Esophagus squamous epithelium (tissue), 5 donors: ENCODE results near the gene GAS2. TPM values are rescaled to one million over a fixed set of nuclear protein-coding genes. Genes with fewer than 3 reads are reported as not detected.
"Not testable (repeated sequence)": the region's sequence is repeated elsewhere in the genome, so short reads cannot be mapped to it uniquely, and the experiment has no call there.

Experiments
- DNase-seq: peaks from one replicate; lab custom pipeline; 2025; lab: John Stamatoyannopoulos, UW
- H3K27ac ChIP-seq, 4 donors: fragments of 200-600 bp; sonication (generic); one replicate each; pipeline ENCODE4 v1.5.1; 2016 to 2019; ENCODE audit warnings: mild to moderate bottlenecking in 1 of 4
- H3K27me3 ChIP-seq, 4 donors: fragments of 200-600 bp; sonication (generic); 1 replicate in 3 of 4; 2 replicates in 1 of 4; pipeline versions ENCODE4 v1.5.1 to v1.6.0; 2017 to 2021; ENCODE audit warnings: antibody characterized with exemption in 1 of 4
- H3K36me3 ChIP-seq, 3 donors: fragments of 200-600 bp; sonication (generic); one replicate each; pipeline ENCODE4 v1.5.1; 2016 to 2019
- H3K4me1 ChIP-seq, 3 donors: fragments of 200-600 bp; sonication (generic); one replicate each; pipeline ENCODE4 v1.5.1; 2017 to 2019
- H3K4me3 ChIP-seq, 4 donors: fragments of 200-600 bp; sonication (generic); 1 replicate in 3 of 4; 2 replicates in 1 of 4; pipeline ENCODE4 v1.5.1; 2016 to 2019; ENCODE audit warnings: mild to moderate bottlenecking in 2 of 4, moderate library complexity in 1 of 4
- H3K9me3 ChIP-seq, 3 donors: fragments of 200-600 bp; sonication (generic); one replicate each; pipeline ENCODE4 v1.5.1; 2016 to 2019
- POLR2A ChIP-seq, 4 donors: fragments of 450-650 bp; IDR thresholded peaks; one replicate each; pipeline ENCODE4 v1.6.1; 2017; ENCODE audit warnings: antibody characterized with exemption in 4 of 4, mild to moderate bottlenecking in 4 of 4, moderate library complexity in 3 of 4
- WGBS, 2 donors: methylation state at CpG; one replicate each; pipeline ENCODE4 v1.1.5; 2018; 5-methylcytosine and 5-hydroxymethylcytosine counted together
- intact Hi-C: fragments of 100-400 bp; cut with DNase I; formaldehyde crosslinking; loops from one replicate; pipeline ENCODE4 v1.15.0; 2022
- total RNA-seq, 4 donors: library from RNA; depleted of rRNA; stranded (reverse); fragments of >200 nt; gene quantifications; one replicate each; pipeline ENCODE4 v1.1.0, GENCODE V29; 2016
- TF ChIP-seq, protein P1 (sequence below), 6 experiments: fragments of 450-650 bp in 4 of 6; fragments of 200-600 bp in 2 of 6; sonication (generic) in 2 of 6; IDR thresholded peaks; one replicate each; pipeline ENCODE4 v1.5.1; 2016 to 2019; ENCODE audit warnings: antibody characterized with exemption in 6 of 6, mild to moderate bottlenecking in 4 of 6, moderate library complexity in 4 of 6
- donor health status: DM: yes; HTN: yes; CAD: no.

The GAS2 gene
- total RNA-seq, 4 donors from 2014 or later: 0.15 to 4.0 (median 2.5) TPM

DNA sequence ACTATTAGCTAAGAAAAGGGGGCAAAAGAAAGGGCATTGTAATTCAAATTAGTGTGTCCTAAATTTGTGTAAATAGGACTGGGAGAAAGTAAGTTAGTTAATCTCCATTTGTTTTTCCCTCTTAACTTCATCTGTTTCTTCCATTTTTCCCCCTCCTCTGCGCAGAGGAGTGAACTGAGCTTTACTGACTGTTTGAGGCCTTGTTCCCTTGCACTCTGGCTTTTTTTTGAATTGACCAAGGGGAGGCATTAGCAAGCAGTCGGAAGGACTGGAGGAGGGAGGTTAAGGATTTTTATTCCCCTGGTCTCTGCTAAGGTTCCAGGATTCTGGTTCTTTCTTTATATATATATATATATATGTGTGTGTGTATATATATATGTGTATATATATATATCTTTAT, 25.5 kb upstream of the GAS2 start:
- intact Hi-C loops: no loop called here
- Histone ChIP-seq H3K27me3 (no peaks in the 10 kb centered on the region), H3K9me3 (no peaks in the 10 kb centered on the region), H3K36me3 (no peaks in the 10 kb centered on the region), H3K4me1 (no peaks in the 10 kb centered on the region), H3K27ac (no peak overlapping the region), H3K4me3 (no peak overlapping the region)
- DNase-seq: no peak
- TF ChIP-seq, protein P1, sequence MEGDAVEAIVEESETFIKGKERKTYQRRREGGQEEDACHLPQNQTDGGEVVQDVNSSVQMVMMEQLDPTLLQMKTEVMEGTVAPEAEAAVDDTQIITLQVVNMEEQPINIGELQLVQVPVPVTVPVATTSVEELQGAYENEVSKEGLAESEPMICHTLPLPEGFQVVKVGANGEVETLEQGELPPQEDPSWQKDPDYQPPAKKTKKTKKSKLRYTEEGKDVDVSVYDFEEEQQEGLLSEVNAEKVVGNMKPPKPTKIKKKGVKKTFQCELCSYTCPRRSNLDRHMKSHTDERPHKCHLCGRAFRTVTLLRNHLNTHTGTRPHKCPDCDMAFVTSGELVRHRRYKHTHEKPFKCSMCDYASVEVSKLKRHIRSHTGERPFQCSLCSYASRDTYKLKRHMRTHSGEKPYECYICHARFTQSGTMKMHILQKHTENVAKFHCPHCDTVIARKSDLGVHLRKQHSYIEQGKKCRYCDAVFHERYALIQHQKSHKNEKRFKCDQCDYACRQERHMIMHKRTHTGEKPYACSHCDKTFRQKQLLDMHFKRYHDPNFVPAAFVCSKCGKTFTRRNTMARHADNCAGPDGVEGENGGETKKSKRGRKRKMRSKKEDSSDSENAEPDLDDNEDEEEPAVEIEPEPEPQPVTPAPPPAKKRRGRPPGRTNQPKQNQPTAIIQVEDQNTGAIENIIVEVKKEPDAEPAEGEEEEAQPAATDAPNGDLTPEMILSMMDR (IDR thresholded peaks at IDR 0.05): no peak
- no peak for TF ChIP-seq POLR2A (IDR thresholded peaks at IDR 0.05)
- 94 to 97% methylated on average over 2 of the region's 2 CpGs for WGBS, 2 donors

- H3K9me3 ChIP-seq: no peaks in the 10 kb centered on the region
- TF ChIP-seq POLR2A (IDR thresholded peaks at IDR 0.05): no peak
- TF ChIP-seq, protein P1 (IDR thresholded peaks at IDR 0.05): no peak
- H3K4me3 ChIP-seq: no peak overlapping the region
- no peak for DNase-seq
- intact Hi-C loops: no loop called here
- no peak overlapping the region for H3K27ac ChIP-seq
- H3K4me1 ChIP-seq: no peaks in the 10 kb centered on the region
- H3K36me3 ChIP-seq: no peaks in the 10 kb centered on the region
- H3K27me3 ChIP-seq: no peaks in the 10 kb centered on the region
Observed at GRCh38 chr11:22641559-22641958, 24.9 kb upstream of the GAS2 start.

DNA sequence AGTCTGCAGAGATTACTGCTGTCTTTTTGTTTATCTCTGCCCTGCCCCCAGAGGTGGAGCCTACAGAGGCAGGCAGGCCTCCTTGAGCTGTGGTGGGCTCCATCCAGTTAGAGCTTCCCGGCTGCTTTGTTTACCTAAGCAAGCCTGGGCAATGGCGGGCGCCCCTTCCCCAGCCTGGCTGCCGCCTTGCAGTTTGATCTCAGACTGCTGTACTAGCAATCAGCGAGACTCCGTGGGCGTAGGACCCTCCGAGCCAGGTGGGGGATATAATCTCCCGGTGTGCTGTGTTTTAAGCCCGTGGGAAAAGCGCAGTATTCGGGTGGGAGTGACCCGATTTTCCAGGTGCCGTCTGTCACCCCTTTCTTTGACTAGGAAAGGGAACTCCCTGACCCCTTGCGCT, 14.1 kb upstream of the GAS2 start:
- H3K36me3 ChIP-seq, DNase-seq, H3K27ac ChIP-seq, H3K4me1 ChIP-seq, H3K4me3 ChIP-seq, H3K27me3 ChIP-seq, H3K9me3 ChIP-seq, intact Hi-C loops: not testable (repeated sequence)
- WGBS, 2 donors: 47 to 71% methylated on average over 6 to 7 of the region's 15 CpGs

- Histone ChIP-seq H3K9me3 (no peaks in the 10 kb centered on the region), H3K27ac (no peak overlapping the region), H3K27me3 (no peaks in the 10 kb centered on the region), H3K36me3 (no peaks in the 10 kb centered on the region), H3K4me3 (no peak overlapping the region), H3K4me1 (no peaks in the 10 kb centered on the region)
- intact Hi-C loops: no loop called here
- TF ChIP-seq, protein P1 (IDR thresholded peaks at IDR 0.05): no peak
- TF ChIP-seq POLR2A (IDR thresholded peaks at IDR 0.05): no peak
- no peak for DNase-seq
Observed at GRCh38 chr11:22656130-22656529, 10.3 kb upstream of the GAS2 start.

- intact Hi-C loops: no loop called here
- TF ChIP-seq, protein P1 (IDR thresholded peaks at IDR 0.05): no peak
- TF ChIP-seq POLR2A (IDR thresholded peaks at IDR 0.05): no peak
- WGBS, 2 donors: 40 to 44% methylated on average over 1 of the region's 1 CpG
Observed at GRCh38 chr11:22657101-22657694, 9.2 kb upstream of the GAS2 start.

GRCh38 chr11:22659783-22660182, 6.6 kb upstream of the GAS2 start:
- 74 to 77% methylated on average over 1 of the region's 1 CpG for WGBS, 2 donors
- TF ChIP-seq, protein P1 (IDR thresholded peaks at IDR 0.05): no peak
- no peak for TF ChIP-seq POLR2A (IDR thresholded peaks at IDR 0.05)
- Histone ChIP-seq H3K4me1 (no peaks in the 10 kb centered on the region), H3K27ac (no peak overlapping the region), H3K27me3 (peaks cover 0 to under 1% (median 0%) of the 10 kb centered on the region in 4 donors), H3K9me3 (no peaks in the 10 kb centered on the region), H3K36me3 (no peaks in the 10 kb centered on the region), H3K4me3 (no peak overlapping the region)
- DNase-seq: no peak
- intact Hi-C loops: no loop called here

More at GRCh38 chr11:22657101-22657694, 9.2 kb upstream of the GAS2 start:
- H3K27me3 ChIP-seq: no peaks in the 10 kb centered on the region
- H3K36me3 ChIP-seq: no peaks in the 10 kb centered on the region
- no peak overlapping the region for H3K4me3 ChIP-seq
- no peaks in the 10 kb centered on the region for H3K4me1 ChIP-seq
- no peak for DNase-seq
- H3K27ac ChIP-seq: no peak overlapping the region
- H3K9me3 ChIP-seq: no peaks in the 10 kb centered on the region
